Measurements from ENCODE around the gene CD200.
"Not testable (repeated sequence)": the region's sequence is repeated elsewhere in the genome, so short reads cannot be mapped to it uniquely, and the experiment has no call there.

Gene CD200

GRCh38 chr3:112371569-112371968, 38.6 kb downstream of the CD200 start:
- Histone ChIP-seq H3K9me3 (ENCODE audit: control insufficient read depth, insufficient read depth, low read length) (no peaks in the 10 kb centered on the region), H3K27me3 (ENCODE audit: control insufficient read depth, insufficient read depth, low read length) (no peaks in the 10 kb centered on the region), H3K36me3 (ENCODE audit: control insufficient read depth, insufficient read depth, low read length) (no peaks in the 10 kb centered on the region), H3K4me3 (ENCODE audit: low read depth, low read length) (no peak overlapping the region), H3K4me1 (ENCODE audit: control insufficient read depth, insufficient read depth, low read length) (no peaks in the 10 kb centered on the region), H3K9ac (ENCODE audit: low read depth, low read length) (no peak overlapping the region)

- no peaks in the 10 kb centered on the region for H3K27me3 ChIP-seq (ENCODE audit: control insufficient read depth, insufficient read depth, low read length)
- H3K9ac ChIP-seq (ENCODE audit: low read depth, low read length): no peak overlapping the region
- no peaks in the 10 kb centered on the region for H3K9me3 ChIP-seq (ENCODE audit: control insufficient read depth, insufficient read depth, low read length)
- no peak overlapping the region for H3K4me3 ChIP-seq (ENCODE audit: low read depth, low read length)
- H3K4me1 ChIP-seq (ENCODE audit: control insufficient read depth, insufficient read depth, low read length): peaks cover 3% of the 10 kb centered on the region
- H3K36me3 ChIP-seq (ENCODE audit: control insufficient read depth, insufficient read depth, low read length): no peaks in the 10 kb centered on the region
Measured at GRCh38 chr3:112372396-112372795, 39.4 kb downstream of the CD200 start.

- Histone ChIP-seq H3K36me3 (ENCODE audit: control insufficient read depth, insufficient read depth, low read length) (no peaks in the 10 kb centered on the region), H3K27me3 (ENCODE audit: control insufficient read depth, insufficient read depth, low read length) (no peaks in the 10 kb centered on the region), H3K9me3 (ENCODE audit: control insufficient read depth, insufficient read depth, low read length) (no peaks in the 10 kb centered on the region), H3K4me3 (ENCODE audit: low read depth, low read length) (no peak overlapping the region), H3K4me1 (ENCODE audit: control insufficient read depth, insufficient read depth, low read length) (peaks cover 8% of the 10 kb centered on the region), H3K9ac (ENCODE audit: low read depth, low read length) (no peak overlapping the region)
Measured at GRCh38 chr3:112373476-112373875, 40.5 kb downstream of the CD200 start.

GRCh38 chr3:112373924-112374323, 41.0 kb downstream of the CD200 start:
- no peaks in the 10 kb centered on the region for H3K36me3 ChIP-seq (ENCODE audit: control insufficient read depth, insufficient read depth, low read length)
- no peak overlapping the region for H3K4me3 ChIP-seq (ENCODE audit: low read depth, low read length)
- H3K27me3 ChIP-seq (ENCODE audit: control insufficient read depth, insufficient read depth, low read length): no peaks in the 10 kb centered on the region
- H3K4me1 ChIP-seq (ENCODE audit: control insufficient read depth, insufficient read depth, low read length): peaks cover 8% of the 10 kb centered on the region
- no peaks in the 10 kb centered on the region for H3K9me3 ChIP-seq (ENCODE audit: control insufficient read depth, insufficient read depth, low read length)
- H3K9ac ChIP-seq (ENCODE audit: low read depth, low read length): no peak overlapping the region

- Histone ChIP-seq H3K9ac (ENCODE audit: low read depth, low read length) (no peak overlapping the region), H3K9me3 (ENCODE audit: control insufficient read depth, insufficient read depth, low read length) (no peaks in the 10 kb centered on the region), H3K4me1 (ENCODE audit: control insufficient read depth, insufficient read depth, low read length) (peaks cover 8% of the 10 kb centered on the region), H3K36me3 (ENCODE audit: control insufficient read depth, insufficient read depth, low read length) (no peaks in the 10 kb centered on the region), H3K27me3 (ENCODE audit: control insufficient read depth, insufficient read depth, low read length) (no peaks in the 10 kb centered on the region), H3K4me3 (ENCODE audit: low read depth, low read length) (no peak overlapping the region)
Measured at GRCh38 chr3:112374333-112374734, 41.4 kb downstream of the CD200 start.

GRCh38 chr3:112375117-112375516, 42.2 kb downstream of the CD200 start:
- Histone ChIP-seq H3K36me3 (ENCODE audit: control insufficient read depth, insufficient read depth, low read length) (no peaks in the 10 kb centered on the region), H3K9ac (ENCODE audit: low read depth, low read length) (no peak overlapping the region), H3K4me1 (ENCODE audit: control insufficient read depth, insufficient read depth, low read length) (peaks cover 8% of the 10 kb centered on the region)

GRCh38 chr3:112376241-112376911, 43.4 kb downstream of the CD200 start:
- Histone ChIP-seq H3K9ac (ENCODE audit: low read depth, low read length) (no peak overlapping the region), H3K9me3 (ENCODE audit: control insufficient read depth, insufficient read depth, low read length) (no peaks in the 10 kb centered on the region)

More at GRCh38 chr3:112375117-112375516, 42.2 kb downstream of the CD200 start:
- H3K4me3 ChIP-seq (ENCODE audit: low read depth, low read length): no peak overlapping the region
- H3K27me3 ChIP-seq (ENCODE audit: control insufficient read depth, insufficient read depth, low read length): no peaks in the 10 kb centered on the region
- H3K9me3 ChIP-seq (ENCODE audit: control insufficient read depth, insufficient read depth, low read length): no peaks in the 10 kb centered on the region

GRCh38 chr3:112376992-112377391, 44.0 kb downstream of the CD200 start:
- peaks cover 8% of the 10 kb centered on the region for H3K4me1 ChIP-seq (ENCODE audit: control insufficient read depth, insufficient read depth, low read length)
- no peaks in the 10 kb centered on the region for H3K36me3 ChIP-seq (ENCODE audit: control insufficient read depth, insufficient read depth, low read length)
- no peak overlapping the region for H3K4me3 ChIP-seq (ENCODE audit: low read depth, low read length)

More at GRCh38 chr3:112376241-112376911, 43.4 kb downstream of the CD200 start:
- H3K4me3 ChIP-seq (ENCODE audit: low read depth, low read length): no peak overlapping the region
- H3K36me3 ChIP-seq (ENCODE audit: control insufficient read depth, insufficient read depth, low read length): no peaks in the 10 kb centered on the region
- H3K4me1 ChIP-seq (ENCODE audit: control insufficient read depth, insufficient read depth, low read length): peaks cover 8% of the 10 kb centered on the region
- no peaks in the 10 kb centered on the region for H3K27me3 ChIP-seq (ENCODE audit: control insufficient read depth, insufficient read depth, low read length)

GRCh38 chr3:112377568-112378071, 44.7 kb downstream of the CD200 start:
- H3K27me3 ChIP-seq (ENCODE audit: control insufficient read depth, insufficient read depth, low read length): no peaks in the 10 kb centered on the region
- no peaks in the 10 kb centered on the region for H3K9me3 ChIP-seq (ENCODE audit: control insufficient read depth, insufficient read depth, low read length)
- H3K4me1 ChIP-seq (ENCODE audit: control insufficient read depth, insufficient read depth, low read length): peaks cover 8% of the 10 kb centered on the region
- no peak overlapping the region for H3K4me3 ChIP-seq (ENCODE audit: low read depth, low read length)
- H3K9ac ChIP-seq (ENCODE audit: low read depth, low read length): no peak overlapping the region
- H3K36me3 ChIP-seq (ENCODE audit: control insufficient read depth, insufficient read depth, low read length): no peaks in the 10 kb centered on the region

More at GRCh38 chr3:112376992-112377391, 44.0 kb downstream of the CD200 start:
- Histone ChIP-seq H3K9ac (ENCODE audit: low read depth, low read length) (no peak overlapping the region), H3K27me3 (ENCODE audit: control insufficient read depth, insufficient read depth, low read length) (no peaks in the 10 kb centered on the region), H3K9me3 (ENCODE audit: control insufficient read depth, insufficient read depth, low read length) (no peaks in the 10 kb centered on the region)

- H3K9ac ChIP-seq (ENCODE audit: low read depth, low read length); H3K9me3 ChIP-seq (ENCODE audit: control insufficient read depth, insufficient read depth, low read length); H3K27me3 ChIP-seq (ENCODE audit: control insufficient read depth, insufficient read depth, low read length); H3K4me3 ChIP-seq (ENCODE audit: low read depth, low read length); H3K4me1 ChIP-seq (ENCODE audit: control insufficient read depth, insufficient read depth, low read length); H3K36me3 ChIP-seq (ENCODE audit: control insufficient read depth, insufficient read depth, low read length): not testable (repeated sequence)
Measured at GRCh38 chr3:112378347-112378746, 45.4 kb downstream of the CD200 start.

GRCh38 chr3:112379020-112379690, 46.2 kb downstream of the CD200 start:
- no peak overlapping the region for H3K4me3 ChIP-seq (ENCODE audit: low read depth, low read length)

More at GRCh38 chr3:112379020-112379690, 46.2 kb downstream of the CD200 start:
- Histone ChIP-seq H3K36me3 (ENCODE audit: control insufficient read depth, insufficient read depth, low read length) (no peaks in the 10 kb centered on the region), H3K27me3 (ENCODE audit: control insufficient read depth, insufficient read depth, low read length) (no peaks in the 10 kb centered on the region), H3K9me3 (ENCODE audit: control insufficient read depth, insufficient read depth, low read length) (no peaks in the 10 kb centered on the region), H3K4me1 (ENCODE audit: control insufficient read depth, insufficient read depth, low read length) (peaks cover 8% of the 10 kb centered on the region), H3K9ac (ENCODE audit: low read depth, low read length) (no peak overlapping the region)
